ENCODE results near the gene IL17RE. TPM values are rescaled to one million over a fixed set of nuclear protein-coding genes. Genes with fewer than 3 reads are reported as not detected.
A peak's percentile ranks its signal among the peaks of the same experiment; 100 is the strongest.

The IL17RE gene
- total RNA-seq, 1 experiment from 2014 or later = 77.3 TPM

GRCh38 chr3:9889405-9889804 lies 13.2 kb upstream of the IL17RE start:
- Mint-ChIP-seq H3K4me3 (ENCODE audit: unreplicated experiment) (no peak overlapping the region), H3K9me3 (ENCODE audit: unreplicated experiment) (no peaks in the 10 kb centered on the region), H3K27me3 (ENCODE audit: insufficient read depth, unreplicated experiment) (no peaks in the 10 kb centered on the region), H3K4me1 (ENCODE audit: low read depth, unreplicated experiment) (peaks cover 20% of the 10 kb centered on the region), H3K36me3 (ENCODE audit: insufficient read depth, unreplicated experiment) (peaks cover 34% of the 10 kb centered on the region), H3K27ac (ENCODE audit: unreplicated experiment) (no peak overlapping the region)
- H3K9me3 ChIP-seq = no peaks in the 10 kb centered on the region
- H3K4me3 ChIP-seq (ENCODE audit: low read depth, low read length) = no peak overlapping the region
- peaks cover 3% of the 10 kb centered on the region for H3K36me3 ChIP-seq (ENCODE audit: control insufficient read depth, insufficient read depth, low read length)
- no TSS peak for BruUV-seq (replicated peaks)
- no peak for TF ChIP-seq CTCF (IDR thresholded peaks at IDR 0.05; ENCODE audit: insufficient read depth in 1 of 2, low read depth in 1 of 2, low read length in 1 of 2, severe bottlenecking in 1 of 2, unreplicated experiment in 1 of 2)
- CTCF ChIA-PET = no interaction called here
- H3K4me1 ChIP-seq = peaks cover 8% of the 10 kb centered on the region
- intact Hi-C loops (cut with micrococcal nuclease; ENCODE audit: unreplicated experiment) = no loop called here
- H3K27me3 ChIP-seq (replicated peaks; ENCODE audit: control insufficient read depth, insufficient read depth, low read length) = no peaks in the 10 kb centered on the region
- no peak for DNase-seq
- POLR2A ChIA-PET = interaction anchor here (0.6 kb wide), 1 partner anchor 147 kb away, joined by 4 read pairs; no protein-coding TSS in a partner anchor

GRCh38 chr3:9890249-9891071 lies 12.2 kb upstream of the IL17RE start, which contains the start of gene JAGN1:
Gene JAGN1, plus strand, starts transcription at chr3:9890610. Its CDS starts 113 bp downstream, at chr3:9890723.
- H3K9me3 ChIP-seq = no peaks in the 10 kb centered on the region
- no peak for TF ChIP-seq CTCF (IDR thresholded peaks at IDR 0.05; ENCODE audit: insufficient read depth in 1 of 2, low read depth in 1 of 2, low read length in 1 of 2, severe bottlenecking in 1 of 2, unreplicated experiment in 1 of 2)
- peak within 1 kb of the TSS; percentile 83 for H3K4me3 Mint-ChIP-seq (ENCODE audit: unreplicated experiment)
- ChIA-PET CTCF (interaction anchor here (0.8 kb wide), 2 partner anchors 11 to 56 kb away, joined by 3 read pairs; no protein-coding TSS in a partner anchor), POLR2A (interaction anchor here (0.6 to 1.4 kb wide), 5 partner anchors 10 to 98 kb away, joined by 3 to 8 read pairs (median 3); partner anchors contain the start of gene ARPC4)
- intact Hi-C loops (cut with micrococcal nuclease; ENCODE audit: unreplicated experiment) = loop anchor here (1.0 to 2.0 kb wide), 3 partner anchors 8 to 42 kb away; partner anchors contain the start of gene CRELD1
- DNase-seq = peak; percentile 88 to 89
- BruUV-seq (replicated peaks) = TSS peak; percentile 60
- H3K36me3 Mint-ChIP-seq (ENCODE audit: insufficient read depth, unreplicated experiment) = peaks cover 42% of the 10 kb centered on the region
- H3K4me1 Mint-ChIP-seq (ENCODE audit: low read depth, unreplicated experiment) = peaks cover 11% of the 10 kb centered on the region
- no peaks in the 10 kb centered on the region for H3K27me3 ChIP-seq (replicated peaks; ENCODE audit: control insufficient read depth, insufficient read depth, low read length)
- peak within 1 kb of the TSS; percentile 91 for H3K27ac Mint-ChIP-seq (ENCODE audit: unreplicated experiment)
- H3K9me3 Mint-ChIP-seq (ENCODE audit: unreplicated experiment) = no peaks in the 10 kb centered on the region
- H3K4me1 ChIP-seq = no peaks in the 10 kb centered on the region
- no peaks in the 10 kb centered on the region for H3K27me3 Mint-ChIP-seq (ENCODE audit: insufficient read depth, unreplicated experiment)
- peaks cover 3% of the 10 kb centered on the region for H3K36me3 ChIP-seq (ENCODE audit: control insufficient read depth, insufficient read depth, low read length)
- H3K4me3 ChIP-seq (ENCODE audit: low read depth, low read length) = peak within 1 kb of the TSS; percentile 99

GRCh38 chr3:9891072-9891622 lies 11.5 kb upstream of the IL17RE start:
- ChIA-PET CTCF (interaction anchor here (0.8 kb wide), 2 partner anchors 10 to 55 kb away, joined by 3 read pairs; no protein-coding TSS in a partner anchor), POLR2A (interaction anchor here (1.4 kb wide), 1 partner anchor 10 kb away, joined by 8 read pairs; no protein-coding TSS in a partner anchor)
- Mint-ChIP-seq H3K9me3 (ENCODE audit: unreplicated experiment) (no peaks in the 10 kb centered on the region), H3K27me3 (ENCODE audit: insufficient read depth, unreplicated experiment) (no peaks in the 10 kb centered on the region), H3K27ac (ENCODE audit: unreplicated experiment) (peak overlapping the region; percentile 91), H3K4me3 (ENCODE audit: unreplicated experiment) (peak overlapping the region; percentile 83), H3K36me3 (ENCODE audit: insufficient read depth, unreplicated experiment) (peaks cover 47% of the 10 kb centered on the region), H3K4me1 (ENCODE audit: low read depth, unreplicated experiment) (peaks cover 17% of the 10 kb centered on the region)
- no peak for TF ChIP-seq CTCF (IDR thresholded peaks at IDR 0.05; ENCODE audit: insufficient read depth in 1 of 2, low read depth in 1 of 2, low read length in 1 of 2, severe bottlenecking in 1 of 2, unreplicated experiment in 1 of 2)
- H3K4me3 ChIP-seq (ENCODE audit: low read depth, low read length) = peak overlapping the region; percentile 99
- H3K9me3 ChIP-seq = no peaks in the 10 kb centered on the region
- DNase-seq = no peak
- BruUV-seq (replicated peaks) = no TSS peak
- peaks cover 3% of the 10 kb centered on the region for H3K36me3 ChIP-seq (ENCODE audit: control insufficient read depth, insufficient read depth, low read length)
- intact Hi-C loops (cut with micrococcal nuclease; ENCODE audit: unreplicated experiment) = loop anchor here (2.0 kb wide), 1 partner anchor 42 kb away; the partner anchor contains the start of gene CRELD1
- H3K4me1 ChIP-seq = peaks cover 5% of the 10 kb centered on the region
- H3K27me3 ChIP-seq (replicated peaks; ENCODE audit: control insufficient read depth, insufficient read depth, low read length) = no peaks in the 10 kb centered on the region
